Activated gamma-delta T cell treated with anti-CD3 and anti-CD28 coated beads, Interleukin-2, amount 50 U/mL, for 16 hours (primary cell): ENCODE measurements around the gene ANK3.

Source experiments
- DNase-seq: peaks from one replicate; pipeline ENCODE4 v3.0.0-alpha.2; 2020; ENCODE audit warnings: low read depth

ANK3 gene

GRCh38 chr10:60172363-60172990, 217.2 kb downstream of the ANK3 start:
- DNase-seq: no peak

- DNase-seq: no peak
Measured at GRCh38 chr10:60171436-60172013, 218.2 kb downstream of the ANK3 start.

- DNase-seq: no peak
Measured at GRCh38 chr10:60170250-60170649, 219.4 kb downstream of the ANK3 start.

- no peak for DNase-seq
Measured at GRCh38 chr10:60169111-60169510, 220.6 kb downstream of the ANK3 start.

GRCh38 chr10:60167050-60167449, 222.6 kb downstream of the ANK3 start:
- DNase-seq: no peak

- no peak for DNase-seq
Measured at GRCh38 chr10:60163786-60164185, 225.9 kb downstream of the ANK3 start.

GRCh38 chr10:60162631-60163030, 227.0 kb downstream of the ANK3 start:
- no peak for DNase-seq

- no peak for DNase-seq
Measured at GRCh38 chr10:60155943-60156683, 233.6 kb downstream of the ANK3 start.

GRCh38 chr10:60155099-60155877, 234.4 kb downstream of the ANK3 start:
- no peak for DNase-seq

GRCh38 chr10:60149003-60149402, 240.7 kb downstream of the ANK3 start:
- DNase-seq: no peak

- no peak for DNase-seq
Measured at GRCh38 chr10:60148266-60148840, 241.3 kb downstream of the ANK3 start.

GRCh38 chr10:60147576-60148265, 242.0 kb downstream of the ANK3 start:
- no peak for DNase-seq

GRCh38 chr10:60147025-60147424, 242.7 kb downstream of the ANK3 start:
- no peak for DNase-seq

GRCh38 chr10:60144099-60144498, 245.6 kb downstream of the ANK3 start:
- DNase-seq: no peak

GRCh38 chr10:60142736-60143135, 246.9 kb downstream of the ANK3 start:
- no peak for DNase-seq

- DNase-seq: no peak
Measured at GRCh38 chr10:60141896-60142559, 247.6 kb downstream of the ANK3 start.

GRCh38 chr10:60140651-60141632, 248.7 kb downstream of the ANK3 start:
- no peak for DNase-seq

- DNase-seq: no peak
Measured at GRCh38 chr10:60139798-60140566, 249.7 kb downstream of the ANK3 start.

- no peak for DNase-seq
Measured at GRCh38 chr10:60139290-60139689, 250.4 kb downstream of the ANK3 start.
